Muscle layer of duodenum (tissue), 2 donors: ENCODE measurements around the gene PPFIA1.

ENCODE experiments used
- H3K27ac ChIP-seq: one replicate; pipeline ENCODE4 v1.7.0; 2013; ENCODE audit warnings: mild to moderate bottlenecking, low read length
- H3K27me3 ChIP-seq: one replicate; pipeline ENCODE4 v1.7.0; 2013; ENCODE audit warnings: low read depth, mild to moderate bottlenecking, control low read depth, low read length
- H3K36me3 ChIP-seq, 2 donors: one replicate each; pipeline ENCODE4 v1.7.0; 2013; ENCODE audit warnings: low read length in 2 of 2, control low read depth in 1 of 2, mild to moderate bottlenecking in 1 of 2; ENCODE audit not compliant: insufficient read depth in 2 of 2, control insufficient read depth in 1 of 2
- H3K4me1 ChIP-seq, 2 donors: one replicate each; pipeline ENCODE4 v1.7.0; 2013; ENCODE audit warnings: low read length in 2 of 2, mild to moderate bottlenecking in 2 of 2, control low read depth in 1 of 2, moderate library complexity in 1 of 2; ENCODE audit not compliant: insufficient read depth in 2 of 2, control insufficient read depth in 1 of 2
- H3K4me3 ChIP-seq, 2 donors: one replicate each; pipeline ENCODE4 v1.7.0; 2013; ENCODE audit warnings: low read length in 2 of 2, low read depth in 1 of 2, mild to moderate bottlenecking in 1 of 2
- H3K9me3 ChIP-seq, 2 donors: one replicate each; pipeline ENCODE4 v1.7.0; 2013; ENCODE audit warnings: low read length in 2 of 2, control low read depth in 1 of 2, mild to moderate bottlenecking in 1 of 2; ENCODE audit not compliant: control insufficient read depth in 1 of 2
- donor health status: healthy.

PPFIA1 gene

DNA sequence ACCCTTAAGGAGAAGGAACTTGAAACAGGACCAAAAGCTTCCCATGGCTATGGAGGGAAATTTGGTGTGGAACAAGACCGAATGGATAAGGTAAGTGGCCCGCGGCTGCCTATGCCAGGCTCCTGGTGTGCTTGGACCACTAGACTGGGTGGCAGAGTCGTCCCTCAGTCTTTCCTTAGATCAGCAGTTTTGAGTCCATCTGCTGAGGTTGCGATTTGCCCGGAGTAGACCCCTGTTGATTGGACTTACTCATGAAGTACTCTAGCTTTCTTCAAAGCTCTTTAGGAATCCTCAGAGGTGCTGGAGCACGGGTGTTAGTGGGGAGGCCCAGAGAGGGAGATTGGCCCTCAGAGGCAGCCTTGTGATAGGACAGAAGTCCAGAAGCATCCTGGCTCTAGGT is 139.4 kb downstream of the PPFIA1 start:
- Histone ChIP-seq H3K36me3 (peaks cover 64 to 89% of the 10 kb centered on the region in 2 donors), H3K9me3 (no peaks in the 10 kb centered on the region), H3K4me3 (no peak overlapping the region), H3K27me3 (no peaks in the 10 kb centered on the region), H3K4me1 (no peaks in the 10 kb centered on the region), H3K27ac (no peak overlapping the region)

DNA sequence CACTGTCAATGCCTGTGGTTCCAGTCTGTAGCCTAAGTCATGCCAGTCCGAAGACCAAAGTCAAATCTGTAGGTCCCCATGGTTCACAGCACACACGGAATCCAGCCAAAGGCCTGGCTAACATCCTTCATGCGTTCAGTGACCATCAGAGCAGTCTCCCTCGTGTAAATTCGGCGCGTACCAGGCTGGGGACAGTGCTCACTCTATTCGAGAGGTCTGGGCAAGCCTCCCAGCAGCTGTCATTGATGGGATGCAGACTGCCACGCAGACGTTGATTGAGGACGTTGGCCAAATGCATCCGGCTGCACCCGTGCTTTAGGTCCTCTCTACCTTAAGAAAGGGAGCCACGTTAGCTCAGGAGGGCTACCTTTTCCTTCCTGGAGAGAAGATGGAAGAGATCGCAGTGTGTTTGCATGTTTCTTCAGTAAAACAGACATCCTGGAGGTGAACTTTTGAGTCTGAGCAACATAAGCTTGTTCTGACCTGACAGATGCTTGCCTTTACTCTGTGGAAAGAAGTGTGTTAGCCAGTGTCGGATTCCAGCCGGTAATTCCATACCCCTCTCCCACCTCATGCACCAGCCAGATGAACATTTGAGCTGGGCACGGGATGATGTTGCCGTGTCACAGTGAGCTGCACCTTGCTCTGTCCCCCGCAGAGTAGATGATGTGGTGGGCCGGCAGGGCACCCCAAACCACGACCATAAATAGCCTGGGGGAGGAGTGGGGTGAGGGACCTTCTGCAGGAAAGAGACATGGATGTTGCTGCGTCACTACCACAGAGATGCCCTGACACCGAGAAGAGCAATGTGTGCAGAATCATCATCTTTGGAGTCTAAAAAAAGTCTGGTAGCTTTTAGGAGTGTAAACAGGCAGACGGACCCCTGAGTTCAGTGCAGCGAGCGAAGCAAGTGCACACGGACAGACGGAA is 140.1 kb downstream of the PPFIA1 start:
- no peaks in the 10 kb centered on the region for H3K4me1 ChIP-seq
- no peak overlapping the region for H3K27ac ChIP-seq
- no peaks in the 10 kb centered on the region for H3K9me3 ChIP-seq
- peaks cover 64 to 94% of the 10 kb centered on the region in 2 donors for H3K36me3 ChIP-seq
- H3K27me3 ChIP-seq, result no peaks in the 10 kb centered on the region
- no peak overlapping the region for H3K4me3 ChIP-seq

DNA sequence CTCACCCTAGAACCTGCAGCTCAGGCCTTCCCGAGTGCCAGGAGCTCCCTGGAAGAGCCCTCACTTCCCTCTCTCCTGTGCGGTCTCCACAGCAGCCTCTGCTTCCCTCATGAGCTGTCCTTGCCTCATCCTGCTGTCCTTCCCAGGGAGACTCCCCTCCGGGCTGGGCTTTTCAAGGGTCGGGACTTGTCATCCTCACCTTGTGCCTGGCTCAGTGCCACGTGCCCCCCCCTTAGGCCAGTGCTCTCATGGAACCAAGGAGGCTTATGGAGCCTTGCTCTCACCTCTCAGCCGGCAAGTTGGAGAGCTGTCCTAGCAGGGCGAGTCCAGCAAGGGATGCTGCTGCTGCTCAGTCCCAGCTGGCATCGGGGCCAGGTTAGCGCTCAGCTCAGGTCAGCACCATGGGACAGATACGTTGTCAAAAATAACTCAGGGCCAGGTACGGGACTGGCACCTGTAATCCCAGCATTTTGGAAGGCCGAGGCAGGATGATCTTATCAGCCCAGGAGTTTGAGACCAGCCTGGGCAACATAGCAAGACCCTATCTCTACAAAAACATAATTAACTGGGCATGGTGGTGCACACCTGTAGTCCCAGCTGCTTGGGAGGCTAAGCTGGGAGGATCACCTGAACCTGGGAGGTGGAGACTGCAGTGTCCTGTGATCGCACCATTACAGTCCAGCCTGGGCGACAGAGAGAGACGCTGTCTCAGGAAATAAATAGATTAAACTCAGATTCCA is 141.4 kb downstream of the PPFIA1 start:
- no peaks in the 10 kb centered on the region for H3K9me3 ChIP-seq
- no peaks in the 10 kb centered on the region for H3K4me1 ChIP-seq
- no peak overlapping the region for H3K4me3 ChIP-seq
- H3K27ac ChIP-seq, result no peak overlapping the region
- H3K36me3 ChIP-seq, result peaks cover 64 to 94% of the 10 kb centered on the region in 2 donors
- no peaks in the 10 kb centered on the region for H3K27me3 ChIP-seq

DNA sequence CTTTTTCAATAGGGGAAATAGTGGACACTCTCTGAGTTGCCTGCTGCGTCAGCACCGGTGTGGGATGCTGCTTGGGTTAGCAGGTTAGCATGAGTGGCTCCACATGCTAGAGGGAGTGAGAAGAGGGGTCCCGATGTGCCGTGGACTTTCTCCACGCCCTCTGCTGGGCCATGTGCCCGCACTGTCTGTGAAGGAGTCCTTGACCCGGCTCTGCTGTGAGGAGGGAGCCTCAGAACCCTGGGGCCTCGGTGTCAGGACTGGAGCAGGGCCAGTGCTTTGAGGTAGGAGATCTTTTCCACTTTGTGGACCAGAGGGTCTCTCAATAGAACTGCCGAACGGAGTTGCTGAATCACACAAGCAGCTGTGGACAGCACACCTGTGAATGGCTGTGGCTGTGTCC is 142.7 kb downstream of the PPFIA1 start:
- no peaks in the 10 kb centered on the region for H3K9me3 ChIP-seq
- no peaks in the 10 kb centered on the region for H3K4me1 ChIP-seq
- no peak overlapping the region for H3K27ac ChIP-seq
- no peaks in the 10 kb centered on the region for H3K27me3 ChIP-seq
- H3K4me3 ChIP-seq, result no peak overlapping the region
- H3K36me3 ChIP-seq, result peaks cover 58 to 94% of the 10 kb centered on the region in 2 donors

DNA sequence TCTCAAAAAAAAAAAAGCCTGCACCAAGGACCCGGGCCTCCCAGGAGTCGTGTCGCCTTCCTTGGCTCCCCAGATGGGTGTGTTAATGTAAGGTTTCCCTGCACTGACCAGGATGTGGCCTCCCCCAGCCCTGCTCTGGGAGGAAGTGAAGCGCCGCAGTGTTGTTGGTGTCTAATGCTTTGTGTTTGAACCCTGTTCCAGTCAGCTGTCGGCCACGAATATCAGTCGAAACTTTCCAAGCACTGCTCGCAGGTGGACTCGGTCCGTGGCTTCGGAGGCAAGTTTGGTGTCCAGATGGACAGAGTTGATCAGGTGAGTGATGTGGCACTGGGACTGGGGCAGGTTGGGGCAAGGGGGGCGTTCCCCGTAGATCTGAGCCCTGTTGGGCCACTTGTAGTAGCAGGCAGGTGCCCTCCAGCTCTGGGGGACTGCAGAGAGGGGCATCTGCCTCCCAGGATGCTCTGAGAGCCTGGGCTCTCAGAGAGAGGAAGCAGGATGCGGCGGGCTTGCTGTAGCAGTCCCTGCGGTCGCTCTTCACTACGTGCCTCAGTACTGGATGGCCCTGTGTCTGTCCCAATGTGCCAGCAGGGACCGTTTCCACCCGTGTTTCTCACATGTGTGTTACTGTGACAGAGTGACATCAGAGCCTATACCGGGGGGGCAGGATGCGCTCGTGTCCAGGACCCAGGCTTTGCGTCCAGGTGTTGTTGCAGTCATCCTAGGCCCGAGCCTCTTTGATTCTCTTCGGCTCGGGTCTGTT is 144.0 kb downstream of the PPFIA1 start:
- H3K36me3 ChIP-seq, result peaks cover 52 to 90% of the 10 kb centered on the region in 2 donors
- H3K4me3 ChIP-seq, result no peak overlapping the region
- H3K9me3 ChIP-seq, result no peaks in the 10 kb centered on the region
- H3K4me1 ChIP-seq, result no peaks in the 10 kb centered on the region
- no peaks in the 10 kb centered on the region for H3K27me3 ChIP-seq
- no peak overlapping the region for H3K27ac ChIP-seq

DNA sequence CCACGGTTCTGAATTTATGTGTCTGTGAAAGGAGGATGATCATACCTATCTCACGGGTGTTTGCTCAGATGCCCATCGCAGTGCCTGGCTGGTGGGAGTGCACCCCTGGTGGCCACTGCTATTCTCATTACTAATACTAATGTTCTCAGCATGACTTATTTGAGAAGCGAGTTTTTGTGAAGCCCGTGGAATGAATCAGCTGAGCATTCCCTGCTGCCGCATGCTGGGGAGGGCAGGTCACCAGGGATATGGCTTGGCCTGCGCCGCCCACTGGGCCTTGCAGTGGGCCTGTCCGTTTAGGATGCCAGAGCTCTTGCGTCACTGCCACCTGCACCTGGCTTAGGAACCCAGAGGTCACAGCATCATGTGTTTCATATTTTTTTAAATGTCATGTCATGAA is 144.7 kb downstream of the PPFIA1 start:
- H3K4me3 ChIP-seq, result no peak overlapping the region
- no peak overlapping the region for H3K27ac ChIP-seq
- no peaks in the 10 kb centered on the region for H3K4me1 ChIP-seq
- no peaks in the 10 kb centered on the region for H3K9me3 ChIP-seq
- H3K36me3 ChIP-seq, result peaks cover 52 to 90% of the 10 kb centered on the region in 2 donors
- H3K27me3 ChIP-seq, result no peaks in the 10 kb centered on the region

DNA sequence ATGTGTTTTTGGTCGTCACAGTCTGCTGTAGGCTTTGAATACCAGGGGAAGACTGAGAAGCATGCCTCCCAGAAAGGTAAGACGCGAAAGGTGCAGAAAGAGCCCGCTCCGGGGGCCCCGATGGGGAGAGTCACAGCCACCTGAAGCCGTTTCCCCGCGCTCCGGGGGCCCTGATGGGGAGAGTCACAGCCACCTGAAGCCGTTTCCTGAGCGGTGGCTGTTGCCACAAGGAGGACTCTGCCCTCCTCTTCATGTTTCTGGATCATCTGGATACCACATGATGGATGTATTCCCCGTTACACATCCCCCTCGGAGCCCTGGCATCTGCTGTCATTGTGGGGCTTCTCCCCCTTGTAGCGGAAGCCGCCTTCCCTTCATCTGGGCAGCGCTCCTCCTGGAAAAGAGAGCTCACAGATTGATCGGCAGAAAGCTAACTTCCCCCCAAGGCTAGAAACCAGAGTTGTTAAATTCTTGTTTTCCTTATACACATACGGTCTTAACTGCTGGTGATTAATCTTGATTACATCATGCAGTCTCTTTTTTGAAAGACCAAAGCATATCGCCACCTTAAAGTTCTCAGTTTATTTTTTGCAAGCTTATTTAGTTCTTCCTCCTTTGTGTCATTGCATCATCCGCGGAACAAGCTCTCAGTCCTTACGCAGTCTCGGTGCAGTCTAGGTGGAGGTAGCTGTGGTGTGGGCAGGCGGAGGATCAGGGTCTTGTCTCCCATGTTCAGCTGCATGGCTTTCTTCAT is 145.3 kb downstream of the PPFIA1 start:
- H3K36me3 ChIP-seq, result peaks cover 49 to 90% of the 10 kb centered on the region in 2 donors
- no peaks in the 10 kb centered on the region for H3K9me3 ChIP-seq
- H3K27ac ChIP-seq, result no peak overlapping the region
- no peak overlapping the region for H3K4me3 ChIP-seq
- H3K4me1 ChIP-seq, result no peaks in the 10 kb centered on the region
- no peaks in the 10 kb centered on the region for H3K27me3 ChIP-seq

DNA sequence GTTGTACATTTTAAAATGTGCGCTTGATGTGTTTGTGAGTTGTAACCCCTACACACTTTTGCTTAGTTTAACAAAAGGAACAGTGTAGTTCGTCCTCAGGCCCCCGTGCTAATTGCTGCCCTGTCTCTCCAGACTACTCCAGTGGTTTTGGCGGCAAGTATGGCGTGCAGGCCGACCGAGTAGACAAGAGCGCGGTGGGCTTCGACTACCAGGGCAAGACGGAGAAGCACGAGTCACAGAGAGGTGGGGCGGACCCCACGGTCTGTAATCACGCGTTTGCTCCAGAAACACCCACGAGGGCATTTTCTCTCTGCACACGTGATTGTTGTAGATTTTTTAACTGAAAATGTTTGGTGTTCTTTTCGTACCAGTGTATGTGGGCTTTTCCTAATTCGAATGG is 146.4 kb downstream of the PPFIA1 start:
- Histone ChIP-seq H3K36me3 (peaks cover 46 to 90% of the 10 kb centered on the region in 2 donors), H3K27me3 (no peaks in the 10 kb centered on the region), H3K4me1 (no peaks in the 10 kb centered on the region)

DNA sequence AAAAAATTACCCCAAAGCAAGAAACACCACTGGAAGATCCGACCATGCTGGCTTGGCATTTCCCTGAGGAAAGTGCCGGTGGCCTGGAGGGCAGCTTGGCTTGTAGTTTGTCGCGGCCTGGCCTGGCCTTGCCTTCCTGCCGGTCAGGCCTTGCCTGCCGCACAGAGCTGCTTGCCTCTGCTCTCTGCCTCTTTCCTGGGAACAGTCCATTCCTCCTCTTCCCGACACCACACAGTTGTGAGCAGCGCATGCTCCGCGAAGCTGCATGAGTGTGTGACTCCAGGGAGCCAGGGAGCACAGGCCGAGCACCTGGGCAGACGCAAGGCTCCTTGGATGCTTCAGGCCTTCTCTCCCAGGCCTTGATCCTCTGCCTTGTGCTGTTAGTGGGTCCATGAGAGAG is 147.6 kb downstream of the PPFIA1 start:
- Histone ChIP-seq H3K4me1 (no peaks in the 10 kb centered on the region), H3K27me3 (no peaks in the 10 kb centered on the region), H3K9me3 (no peaks in the 10 kb centered on the region), H3K36me3 (peaks cover 47 to 90% of the 10 kb centered on the region in 2 donors), H3K4me3 (no peak overlapping the region), H3K27ac (no peak overlapping the region)

More for the DNA sequence above, 146.4 kb downstream of the PPFIA1 start:
- Histone ChIP-seq H3K27ac (no peak overlapping the region), H3K9me3 (no peaks in the 10 kb centered on the region), H3K4me3 (no peak overlapping the region)

DNA sequence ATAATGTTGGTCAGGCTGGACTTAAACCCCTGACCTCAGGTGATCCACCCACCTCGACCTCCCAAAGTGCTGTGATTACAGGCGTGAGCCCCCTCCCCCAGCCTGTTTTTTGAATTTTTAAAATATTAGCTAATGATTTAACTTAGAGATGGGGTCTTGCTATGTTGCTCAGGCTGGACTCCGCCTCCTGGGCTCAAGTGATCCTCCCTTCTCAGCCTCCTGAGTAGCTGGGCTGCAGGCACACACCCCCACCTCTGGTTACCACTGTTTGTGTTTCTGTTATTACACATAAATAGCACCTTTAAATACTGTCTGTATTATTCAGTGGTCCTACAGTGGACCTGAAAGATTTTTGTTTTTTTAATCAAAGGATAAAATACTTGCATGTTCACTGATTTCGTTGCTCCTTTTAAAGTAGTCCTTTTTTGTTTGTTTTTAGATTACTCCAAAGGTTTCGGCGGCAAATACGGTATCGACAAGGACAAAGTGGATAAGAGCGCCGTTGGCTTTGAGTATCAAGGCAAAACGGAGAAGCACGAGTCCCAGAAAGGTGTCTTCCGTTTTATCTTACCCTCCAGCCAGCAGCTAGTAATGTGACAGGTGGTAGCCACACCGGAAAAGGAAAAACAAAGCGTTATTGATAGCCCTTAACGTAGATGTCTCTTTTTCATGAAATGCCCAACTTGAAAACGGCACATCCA is 149.0 kb downstream of the PPFIA1 start:
- peaks cover 48 to 84% of the 10 kb centered on the region in 2 donors for H3K36me3 ChIP-seq
- no peaks in the 10 kb centered on the region for H3K27me3 ChIP-seq
- no peak overlapping the region for H3K27ac ChIP-seq
- H3K4me3 ChIP-seq, result no peak overlapping the region
- H3K9me3 ChIP-seq, result no peaks in the 10 kb centered on the region
- H3K4me1 ChIP-seq, result no peaks in the 10 kb centered on the region
